ENCODE results near the gene TRIM34.
"Not testable (repeated sequence)": the region's sequence is repeated elsewhere in the genome, so short reads cannot be mapped to it uniquely, and the experiment has no call there.

TRIM34 gene, protein sequence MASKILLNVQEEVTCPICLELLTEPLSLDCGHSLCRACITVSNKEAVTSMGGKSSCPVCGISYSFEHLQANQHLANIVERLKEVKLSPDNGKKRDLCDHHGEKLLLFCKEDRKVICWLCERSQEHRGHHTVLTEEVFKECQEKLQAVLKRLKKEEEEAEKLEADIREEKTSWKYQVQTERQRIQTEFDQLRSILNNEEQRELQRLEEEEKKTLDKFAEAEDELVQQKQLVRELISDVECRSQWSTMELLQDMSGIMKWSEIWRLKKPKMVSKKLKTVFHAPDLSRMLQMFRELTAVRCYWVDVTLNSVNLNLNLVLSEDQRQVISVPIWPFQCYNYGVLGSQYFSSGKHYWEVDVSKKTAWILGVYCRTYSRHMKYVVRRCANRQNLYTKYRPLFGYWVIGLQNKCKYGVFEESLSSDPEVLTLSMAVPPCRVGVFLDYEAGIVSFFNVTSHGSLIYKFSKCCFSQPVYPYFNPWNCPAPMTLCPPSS

DNA sequence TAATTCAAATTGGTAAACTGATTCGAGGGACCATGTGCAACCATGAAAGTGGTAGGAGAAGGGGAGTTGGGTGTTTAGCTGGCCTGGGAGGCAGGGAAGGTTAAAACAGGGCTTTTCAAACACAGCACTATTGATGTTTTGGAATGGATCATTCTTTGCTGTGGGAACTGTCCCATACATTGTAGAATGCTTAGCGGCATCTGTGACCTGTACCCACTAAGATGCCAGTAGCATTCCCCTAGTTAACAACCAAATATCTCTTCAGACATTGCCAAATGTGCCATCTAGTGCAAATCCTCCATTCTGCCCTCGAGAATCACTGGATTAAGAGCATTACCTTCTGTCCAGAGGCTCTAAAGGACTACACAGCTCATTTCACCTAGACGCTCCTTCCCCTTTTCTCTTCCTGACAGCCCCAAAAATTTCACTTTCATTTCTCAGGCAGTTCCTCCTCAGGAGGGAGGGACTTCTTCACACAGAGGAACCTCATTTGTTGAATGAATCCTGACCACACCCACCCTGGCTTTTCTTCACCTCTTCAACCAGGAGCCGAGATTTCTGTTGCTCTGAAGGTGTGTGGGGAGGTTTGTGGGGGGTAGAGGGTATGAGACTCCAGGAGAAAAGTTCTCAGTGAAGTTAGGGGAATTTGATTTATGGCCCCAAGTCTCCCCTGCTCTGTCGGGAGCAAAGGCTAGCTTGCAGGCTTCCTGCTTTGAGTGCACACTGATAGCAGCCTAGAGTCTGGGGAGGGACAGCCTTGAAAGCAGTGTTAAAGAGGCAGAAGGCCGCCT is at the start of gene TRIM34:
TSS of gene TRIM34 (plus strand) at position 513 of the 791 bp plus-strand sequence. CDS start 7,331 bp downstream, outside the sequence.
- in situ Hi-C loops (cut with MboI; ENCODE audit: low pct_unique_long_range_greater_than_20kb, low sequenced_read_pairs): no loop called here
- peak; percentile 92 for DNase-seq

DNA sequence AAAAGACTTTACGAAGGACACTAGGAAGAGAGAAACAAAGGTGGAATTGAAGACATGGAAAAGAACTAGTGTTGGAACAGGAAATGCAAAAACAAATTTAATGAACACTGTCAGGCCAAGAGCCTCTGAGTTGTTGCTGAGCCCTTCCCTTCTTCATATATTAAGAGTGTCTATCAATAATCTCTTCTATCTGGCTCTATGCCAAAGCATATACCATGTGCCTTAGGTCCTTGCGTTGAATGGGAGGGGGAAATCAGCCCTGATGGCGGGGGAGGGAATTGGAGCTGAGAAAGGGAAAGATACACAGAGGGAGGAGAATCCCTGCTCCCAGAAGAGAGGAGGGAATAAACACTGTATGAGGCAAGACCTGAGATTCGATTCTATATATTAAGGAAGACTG is 49.6 kb upstream of the TRIM34 start:
- DNase-seq: no peak
- in situ Hi-C loops (cut with MboI; ENCODE audit: low pct_unique_long_range_greater_than_20kb, low sequenced_read_pairs): no loop called here

DNA sequence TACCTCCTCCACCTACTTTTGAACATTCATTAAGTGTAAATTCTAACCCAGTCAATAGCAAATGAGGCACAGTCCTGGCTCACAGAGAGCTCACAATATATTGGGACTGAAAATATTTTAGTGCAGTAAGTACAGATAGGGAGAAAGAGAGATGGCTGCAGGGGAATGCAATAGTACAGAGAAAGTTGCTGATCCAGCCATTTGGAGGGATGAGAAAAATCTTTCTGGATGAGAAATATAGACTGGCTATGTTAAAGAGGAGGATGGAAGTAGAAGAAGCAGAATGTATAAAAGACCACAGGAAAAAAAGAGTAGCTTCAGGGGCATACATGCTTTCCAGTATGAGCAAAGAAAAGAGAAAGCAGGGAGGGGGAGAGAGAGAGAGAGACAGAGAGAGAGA is 47.7 kb upstream of the TRIM34 start:
- in situ Hi-C loops (cut with MboI; ENCODE audit: low pct_unique_long_range_greater_than_20kb, low sequenced_read_pairs): no loop called here
- DNase-seq: no peak

DNA sequence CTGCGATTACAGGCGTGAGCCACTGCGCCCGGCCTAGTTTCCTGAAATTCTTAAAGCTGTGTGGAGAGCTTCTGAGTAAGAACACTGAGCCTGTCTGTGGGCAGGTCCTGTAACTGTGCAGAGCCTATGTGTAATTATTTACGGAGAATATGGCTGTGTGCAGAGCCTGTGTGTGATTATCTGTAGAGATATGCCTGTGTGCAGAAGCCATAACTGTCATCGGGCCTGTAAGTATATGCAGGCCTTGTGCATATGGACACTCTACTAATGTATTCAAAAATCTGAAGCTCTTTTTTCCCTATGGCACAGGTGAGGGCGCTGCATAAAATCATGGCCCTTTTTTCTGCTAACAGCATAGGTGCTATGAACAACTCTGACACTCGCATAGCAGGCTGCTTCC is 44.2 kb upstream of the TRIM34 start, which contains the start of gene OR52B6:
TSS of gene OR52B6 (plus strand) at position 301 of the 400 bp plus-strand sequence. CDS start at position 301, 0 bp downstream.
- DNase-seq: no peak
- in situ Hi-C loops (cut with MboI; ENCODE audit: low pct_unique_long_range_greater_than_20kb, low sequenced_read_pairs): no loop called here

DNA sequence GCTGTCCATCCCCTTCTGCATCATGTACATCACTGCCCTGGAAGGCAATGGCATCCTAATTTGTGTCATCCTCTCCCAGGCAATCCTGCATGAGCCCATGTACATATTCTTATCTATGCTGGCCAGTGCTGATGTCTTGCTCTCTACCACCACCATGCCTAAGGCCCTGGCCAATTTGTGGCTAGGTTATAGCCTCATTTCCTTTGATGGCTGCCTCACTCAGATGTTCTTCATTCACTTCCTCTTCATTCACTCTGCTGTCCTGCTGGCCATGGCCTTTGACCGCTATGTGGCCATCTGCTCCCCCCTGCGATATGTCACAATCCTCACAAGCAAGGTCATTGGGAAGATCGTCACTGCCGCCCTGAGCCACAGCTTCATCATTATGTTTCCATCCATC is 43.8 kb upstream of the TRIM34 start:
- no peak for DNase-seq
- in situ Hi-C loops (cut with MboI; ENCODE audit: low pct_unique_long_range_greater_than_20kb, low sequenced_read_pairs): no loop called here

DNA sequence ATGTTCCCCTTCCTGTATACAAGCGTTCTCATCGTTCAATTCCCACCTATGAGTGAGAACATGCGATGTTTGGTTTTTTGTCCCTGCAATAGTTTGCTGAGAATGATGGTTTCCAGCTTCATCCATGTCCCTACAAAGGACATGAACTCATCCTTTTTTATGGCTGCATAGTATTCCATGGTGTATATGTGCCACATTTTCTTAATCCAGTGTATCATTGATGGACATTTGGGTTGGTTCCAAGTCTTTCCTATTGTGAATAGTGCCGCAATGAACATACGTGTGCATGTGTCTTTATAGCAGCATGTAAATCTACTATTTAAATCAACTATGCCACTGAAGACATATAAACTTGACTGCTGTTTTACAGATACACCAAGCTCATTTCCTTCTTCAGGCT is 40.3 kb upstream of the TRIM34 start:
- DNase-seq; in situ Hi-C loops (cut with MboI; ENCODE audit: low pct_unique_long_range_greater_than_20kb, low sequenced_read_pairs): not testable (repeated sequence)

DNA sequence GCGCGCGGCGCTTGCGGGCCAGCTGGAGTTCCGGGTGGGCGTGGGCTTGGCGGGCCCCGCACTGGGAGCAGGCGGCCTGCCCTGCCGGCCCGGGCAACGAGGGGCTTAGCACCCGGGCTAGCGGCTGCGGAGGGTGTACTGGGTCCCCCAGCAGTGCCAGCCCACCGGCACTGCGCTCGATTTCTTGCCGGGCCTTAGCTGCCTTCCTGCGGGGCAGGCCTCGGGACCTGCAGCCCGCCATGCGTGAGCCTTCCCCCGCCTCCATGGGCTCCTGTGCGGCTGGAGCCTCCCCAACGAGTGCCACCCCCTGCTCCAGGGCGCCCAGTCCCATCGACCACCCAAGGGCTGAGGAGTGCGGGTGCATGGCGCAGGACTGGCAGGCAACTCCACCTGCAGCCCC is 34.9 kb upstream of the TRIM34 start:
- in situ Hi-C loops (cut with MboI; ENCODE audit: low pct_unique_long_range_greater_than_20kb, low sequenced_read_pairs); DNase-seq: not testable (repeated sequence)

DNA sequence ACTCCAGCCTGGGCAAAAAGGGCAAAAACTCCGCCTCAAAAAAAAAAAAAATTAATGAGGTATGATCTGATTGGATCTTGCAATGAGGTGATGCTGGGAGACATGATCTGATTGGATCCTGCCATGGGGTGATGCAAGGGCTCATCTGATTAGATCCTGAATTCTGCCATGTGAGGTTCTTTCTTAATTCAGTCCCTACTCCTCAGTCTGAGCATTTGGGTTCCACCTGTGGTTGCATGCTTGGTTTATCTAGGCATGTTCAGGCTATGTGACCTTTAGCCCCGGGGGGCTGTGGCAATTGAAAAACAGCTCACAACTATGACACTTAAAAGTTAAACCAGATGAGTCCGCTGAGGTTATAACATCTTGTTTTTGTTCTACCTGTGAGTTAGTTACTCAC is 33.2 kb upstream of the TRIM34 start:
- in situ Hi-C loops (cut with MboI; ENCODE audit: low pct_unique_long_range_greater_than_20kb, low sequenced_read_pairs): no loop called here
- no peak for DNase-seq

DNA sequence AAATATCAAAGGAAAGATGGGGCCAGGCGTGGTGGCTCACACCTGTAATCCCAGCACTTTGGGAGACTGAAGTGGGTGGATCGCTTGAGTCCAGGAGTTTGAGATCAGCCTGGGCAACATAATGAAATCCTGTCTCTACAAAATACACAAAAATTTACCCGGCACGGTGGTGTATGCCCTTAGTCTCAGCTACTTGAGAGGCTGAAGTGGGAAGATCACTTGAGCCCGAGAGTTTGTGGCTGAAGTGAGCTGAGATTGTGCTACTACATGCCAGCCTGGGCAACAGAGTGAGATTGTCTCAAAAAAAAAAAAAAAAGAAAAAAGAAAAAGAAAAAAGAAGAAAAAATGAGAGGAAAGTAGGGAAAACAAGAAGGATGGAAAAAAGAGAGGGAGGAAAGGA is 32.2 kb upstream of the TRIM34 start:
- in situ Hi-C loops (cut with MboI; ENCODE audit: low pct_unique_long_range_greater_than_20kb, low sequenced_read_pairs): no loop called here

DNA sequence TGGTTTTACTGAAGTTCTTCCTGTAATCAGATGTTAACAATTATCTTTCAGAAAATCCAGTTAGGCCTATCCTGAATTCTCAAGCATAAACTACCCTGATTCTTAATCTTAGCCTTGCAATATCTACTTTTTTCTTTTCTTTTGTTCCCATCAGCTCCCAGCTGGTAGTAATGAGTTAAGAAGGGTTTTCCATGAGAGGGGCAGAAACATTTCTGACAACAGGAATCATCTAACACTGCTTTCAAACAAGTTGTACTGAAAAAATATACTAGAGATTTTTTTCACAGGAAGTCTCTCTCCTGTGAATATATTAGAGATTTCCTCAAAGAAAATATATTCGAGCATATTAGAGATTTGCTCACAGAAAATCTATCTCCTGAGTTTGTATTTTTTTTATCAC is 31.7 kb upstream of the TRIM34 start:
- DNase-seq: no peak
- in situ Hi-C loops (cut with MboI; ENCODE audit: low pct_unique_long_range_greater_than_20kb, low sequenced_read_pairs): no loop called here

More for the DNA sequence above, 32.2 kb upstream of the TRIM34 start:
- no peak for DNase-seq

DNA sequence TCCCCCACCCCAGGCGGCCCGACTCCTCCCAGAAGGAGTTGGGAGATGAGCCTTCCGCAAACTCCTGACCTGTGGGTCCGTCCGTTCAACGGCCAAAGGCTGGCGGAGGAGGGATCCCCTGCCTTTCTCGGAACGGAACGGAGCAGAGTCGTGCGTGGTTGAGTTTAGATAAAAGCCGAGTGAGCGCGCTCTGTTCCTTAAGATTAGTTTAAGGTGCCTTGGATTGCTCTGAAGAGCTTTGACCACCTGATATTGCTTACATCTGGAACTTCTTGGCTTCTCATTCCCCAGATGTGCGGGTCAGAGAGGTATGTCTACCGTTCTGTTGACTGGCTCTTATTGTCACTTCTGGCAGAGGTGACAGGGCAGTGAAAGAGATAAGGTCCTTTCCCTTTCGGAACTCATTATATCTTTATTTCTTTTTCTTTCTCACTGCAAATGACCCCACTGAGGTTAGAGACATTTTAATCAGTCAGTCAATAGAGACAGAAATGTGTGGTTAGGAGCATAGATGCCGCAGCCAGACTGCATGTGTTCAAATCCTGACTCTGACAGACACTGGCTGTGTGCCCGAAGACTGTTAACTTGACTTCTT is 28.1 kb upstream of the TRIM34 start, which contains the start of gene TRIM6:
TSS of gene TRIM6 (plus strand) at position 31 of the 595 bp plus-strand sequence. CDS start at position 292, 261 bp downstream.
- peak; percentile 76 for DNase-seq
- in situ Hi-C loops (cut with MboI; ENCODE audit: low pct_unique_long_range_greater_than_20kb, low sequenced_read_pairs): no loop called here

DNA sequence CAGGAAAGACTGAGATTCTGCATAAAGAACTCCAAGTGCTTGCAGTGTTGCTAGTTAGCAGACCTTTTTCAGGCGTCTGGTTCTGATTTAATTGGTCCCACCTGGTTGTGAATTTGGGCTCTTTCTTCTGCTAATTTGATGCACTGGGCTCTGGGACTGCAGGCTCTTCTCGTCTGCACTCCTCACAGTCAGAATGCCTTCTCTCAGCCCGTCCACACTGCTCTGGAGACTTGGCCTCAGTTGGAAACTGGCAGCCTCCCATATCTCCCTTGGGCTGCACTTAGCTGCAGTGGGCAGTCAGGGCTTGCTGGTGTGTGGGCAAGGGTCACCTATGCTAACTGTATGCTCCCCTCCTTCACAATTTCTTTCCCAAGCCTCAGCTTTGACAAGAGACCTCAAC is 26.8 kb upstream of the TRIM34 start:
- in situ Hi-C loops (cut with MboI; ENCODE audit: low pct_unique_long_range_greater_than_20kb, low sequenced_read_pairs): no loop called here
- no peak for DNase-seq

DNA sequence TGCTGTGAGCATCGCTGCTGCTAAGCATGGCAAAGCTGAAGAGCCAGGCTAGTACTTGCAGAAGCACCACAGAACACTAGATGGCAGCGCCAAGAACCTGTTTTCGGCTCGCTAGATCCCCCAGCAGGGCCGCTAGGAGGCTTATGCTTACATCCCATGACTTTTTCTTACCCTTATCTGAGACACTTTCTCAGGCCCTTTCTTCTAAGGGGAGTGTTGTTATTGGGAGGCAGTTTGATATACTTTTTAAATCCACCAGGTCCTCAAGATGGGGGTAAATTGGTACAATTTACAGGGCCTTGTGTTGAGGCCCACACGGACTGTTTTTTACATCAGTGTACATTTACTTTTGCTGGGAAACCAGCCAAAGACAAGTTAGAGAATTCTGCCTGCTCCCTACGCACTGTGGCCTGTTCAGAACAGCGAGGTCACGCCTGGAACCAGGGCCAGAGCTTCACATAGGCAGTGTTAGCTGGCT is 24.4 kb upstream of the TRIM34 start:
- DNase-seq: peak; percentile 87

DNA sequence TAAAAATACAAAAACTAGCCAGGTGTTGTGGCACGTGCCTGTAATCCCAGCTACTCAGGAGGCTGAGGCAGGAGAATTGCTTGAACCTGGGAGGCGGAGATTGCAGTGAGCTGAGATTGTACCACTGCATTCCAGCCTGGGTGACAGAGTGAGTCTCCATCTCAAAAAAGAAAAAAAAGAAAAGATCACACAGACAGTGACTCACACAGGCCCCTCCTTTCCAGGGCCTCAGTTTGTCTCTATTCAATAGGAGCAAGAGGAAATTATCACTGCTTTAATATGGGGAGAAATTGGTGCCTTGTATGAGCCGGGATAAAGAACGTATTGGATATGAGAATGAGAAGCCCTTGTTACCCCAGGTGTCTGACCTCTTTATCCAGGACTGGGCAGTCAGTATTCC is 22.0 kb upstream of the TRIM34 start:
- DNase-seq; in situ Hi-C loops (cut with MboI; ENCODE audit: low pct_unique_long_range_greater_than_20kb, low sequenced_read_pairs): not testable (repeated sequence)

More for the DNA sequence above, 24.4 kb upstream of the TRIM34 start:
- in situ Hi-C loops (cut with MboI; ENCODE audit: low pct_unique_long_range_greater_than_20kb, low sequenced_read_pairs): no loop called here

DNA sequence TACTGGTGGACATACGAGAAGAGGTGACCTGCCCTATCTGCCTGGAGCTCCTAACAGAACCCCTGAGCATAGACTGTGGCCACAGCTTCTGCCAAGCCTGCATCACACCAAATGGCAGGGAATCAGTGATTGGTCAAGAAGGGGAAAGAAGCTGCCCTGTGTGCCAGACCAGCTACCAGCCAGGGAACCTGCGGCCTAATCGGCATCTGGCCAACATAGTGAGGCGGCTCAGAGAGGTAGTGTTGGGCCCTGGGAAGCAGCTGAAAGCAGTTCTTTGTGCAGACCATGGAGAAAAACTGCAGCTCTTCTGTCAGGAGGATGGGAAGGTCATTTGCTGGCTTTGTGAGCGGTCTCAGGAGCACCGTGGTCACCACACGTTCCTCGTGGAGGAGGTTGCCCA is 21.5 kb upstream of the TRIM34 start:
- DNase-seq: no peak
- in situ Hi-C loops (cut with MboI; ENCODE audit: low pct_unique_long_range_greater_than_20kb, low sequenced_read_pairs): no loop called here

DNA sequence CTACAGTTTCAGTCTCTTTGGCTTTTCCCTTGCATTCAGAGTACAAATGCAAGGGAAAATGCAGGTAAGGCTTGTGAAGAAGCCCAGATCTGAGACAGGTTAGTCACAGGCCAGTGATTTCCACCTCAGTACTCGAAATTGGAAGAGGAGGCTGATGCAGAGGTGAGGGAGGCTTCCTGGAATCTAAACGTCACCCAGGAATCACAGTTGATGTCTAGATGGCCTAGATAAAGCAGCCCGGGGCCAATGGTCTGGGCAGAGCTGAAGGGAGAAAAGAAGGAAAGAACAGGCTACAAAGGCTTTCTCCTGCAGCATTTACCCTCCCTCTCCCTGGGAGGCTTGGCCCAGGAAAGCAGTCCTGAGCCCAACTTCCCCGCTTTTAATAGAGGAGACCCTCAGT is 19.9 kb upstream of the TRIM34 start:
- no peak for DNase-seq
- in situ Hi-C loops (cut with MboI; ENCODE audit: low pct_unique_long_range_greater_than_20kb, low sequenced_read_pairs): no loop called here

DNA sequence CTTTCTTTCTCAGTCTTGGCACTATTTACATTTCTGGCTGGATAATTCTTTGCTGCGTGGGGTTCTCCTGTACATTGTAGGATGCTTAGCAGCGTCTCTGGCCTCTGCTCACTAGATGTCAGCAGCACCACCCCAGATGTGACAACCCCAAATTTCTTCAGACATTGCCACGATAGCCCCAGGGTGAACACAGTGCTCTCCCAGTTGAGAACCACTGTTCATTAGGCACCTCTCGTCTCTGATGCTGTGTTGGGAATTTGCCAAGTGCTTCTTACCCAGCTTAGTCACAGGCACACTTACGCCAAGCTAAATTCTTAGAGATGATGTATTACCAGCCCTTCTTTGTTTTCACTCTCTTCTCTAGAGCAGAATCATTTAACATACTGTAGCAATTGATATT is 19.0 kb upstream of the TRIM34 start:
- in situ Hi-C loops (cut with MboI; ENCODE audit: low pct_unique_long_range_greater_than_20kb, low sequenced_read_pairs): no loop called here
- no peak for DNase-seq

DNA sequence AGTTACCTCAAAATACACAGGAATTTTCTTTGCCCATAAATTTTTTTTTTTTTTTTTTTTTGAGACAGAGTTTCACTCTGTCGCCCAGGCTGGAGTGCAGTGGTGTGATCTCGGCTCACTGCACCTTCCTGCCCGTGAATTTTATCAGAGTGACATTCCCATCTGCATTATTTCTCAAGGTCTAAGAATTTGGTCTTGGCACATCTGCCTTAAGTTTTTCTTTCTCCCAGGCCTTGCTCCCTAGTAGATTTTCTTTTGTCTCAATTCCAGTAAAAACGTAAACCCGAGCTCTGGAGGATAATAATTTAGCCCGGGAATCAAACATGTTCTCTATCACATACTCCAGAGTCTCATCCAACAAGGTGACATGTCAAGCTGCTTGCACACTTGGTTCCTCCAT is 16.0 kb upstream of the TRIM34 start:
- in situ Hi-C loops (cut with MboI; ENCODE audit: low pct_unique_long_range_greater_than_20kb, low sequenced_read_pairs): no loop called here
- DNase-seq: no peak

DNA sequence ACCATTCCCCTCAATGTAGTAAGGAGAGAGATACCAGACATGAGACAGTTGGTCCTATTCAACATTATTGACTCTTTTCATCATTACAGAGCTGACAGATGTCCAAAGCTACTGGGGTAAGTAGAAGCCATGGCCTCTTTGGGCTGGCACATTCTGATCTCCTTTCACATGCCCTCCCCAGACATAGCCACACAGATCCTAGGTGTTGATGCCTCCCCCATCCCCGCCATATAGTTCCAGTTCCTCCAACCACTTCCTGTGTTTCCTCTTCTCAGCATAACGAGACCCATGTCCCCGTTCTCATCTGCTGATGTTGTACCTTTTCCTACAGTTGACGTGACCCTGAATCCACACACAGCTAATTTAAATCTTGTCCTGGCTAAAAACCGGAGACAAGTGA is 14.4 kb upstream of the TRIM34 start:
- in situ Hi-C loops (cut with MboI; ENCODE audit: low pct_unique_long_range_greater_than_20kb, low sequenced_read_pairs): no loop called here

More for the DNA sequence above, 14.4 kb upstream of the TRIM34 start:
- no peak for DNase-seq
